Activated T-cell treated with anti-CD3 and anti-CD28 coated beads, Interleukin-2, amount 50 U/mL, for 48 hours (primary cell): ENCODE results near the gene PWP2.
"Not testable (repeated sequence)": the region's sequence is repeated elsewhere in the genome, so short reads cannot be mapped to it uniquely, and the experiment has no call there.

Source experiments
- DNase-seq, 2 experiments: peaks; one replicate each; pipeline ENCODE4 v3.0.0-alpha.2; 2020

Gene PWP2

GRCh38 chr21:44139787-44140551 lies 32.8 kb downstream of the PWP2 start:
- peak; percentile 13 for DNase-seq

GRCh38 chr21:44140552-44140932 lies 33.3 kb downstream of the PWP2 start:
- not testable (repeated sequence) for DNase-seq

DNA sequence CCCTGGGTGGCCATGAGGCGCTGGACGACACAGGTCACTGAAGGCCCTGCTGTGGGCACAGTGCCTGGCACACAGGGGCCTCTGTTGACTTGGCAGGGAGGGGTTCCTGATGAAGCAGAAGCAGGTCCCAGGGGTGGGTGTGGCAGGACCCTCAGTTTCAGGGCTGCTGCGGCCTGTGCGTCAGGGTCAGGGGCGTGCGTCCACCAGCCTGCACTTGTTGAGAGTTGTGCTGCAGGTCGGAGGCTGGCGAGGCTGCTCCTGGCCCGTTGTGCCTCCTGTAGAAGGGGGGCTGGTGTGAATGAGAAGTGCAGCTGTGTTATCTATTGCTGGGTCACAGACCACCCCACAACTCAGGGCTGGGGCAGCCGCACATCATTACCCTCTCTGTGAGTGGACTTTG lies 35.3 kb downstream of the PWP2 start:
- DNase-seq: peak in 1 of 2 experiments; percentile 23

- DNase-seq: peak; percentile 43 to 57
Observed at GRCh38 chr21:44143380-44143779, 36.2 kb downstream of the PWP2 start.

DNA sequence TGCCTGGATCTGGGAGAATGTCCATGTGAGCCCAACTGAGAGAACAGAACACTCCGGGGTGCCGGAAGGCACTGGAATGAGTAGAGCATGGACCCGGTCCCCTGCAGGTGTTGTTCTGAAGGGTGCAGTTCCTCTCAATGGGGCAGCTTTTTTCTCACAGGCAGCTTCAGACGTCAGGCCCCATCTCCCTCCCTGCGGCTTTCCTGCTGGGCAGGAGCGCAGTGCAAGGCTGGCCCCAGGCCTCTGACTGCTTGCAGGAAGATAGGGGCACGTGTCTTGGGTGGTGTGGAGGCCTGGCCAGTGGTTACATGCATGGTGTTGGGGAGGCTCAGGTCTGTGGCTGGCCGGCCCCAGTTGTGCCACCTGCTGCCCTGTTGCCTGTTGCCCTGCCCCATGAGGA lies 36.8 kb downstream of the PWP2 start:
- DNase-seq: peak in 1 of 2 experiments; percentile 34

DNA sequence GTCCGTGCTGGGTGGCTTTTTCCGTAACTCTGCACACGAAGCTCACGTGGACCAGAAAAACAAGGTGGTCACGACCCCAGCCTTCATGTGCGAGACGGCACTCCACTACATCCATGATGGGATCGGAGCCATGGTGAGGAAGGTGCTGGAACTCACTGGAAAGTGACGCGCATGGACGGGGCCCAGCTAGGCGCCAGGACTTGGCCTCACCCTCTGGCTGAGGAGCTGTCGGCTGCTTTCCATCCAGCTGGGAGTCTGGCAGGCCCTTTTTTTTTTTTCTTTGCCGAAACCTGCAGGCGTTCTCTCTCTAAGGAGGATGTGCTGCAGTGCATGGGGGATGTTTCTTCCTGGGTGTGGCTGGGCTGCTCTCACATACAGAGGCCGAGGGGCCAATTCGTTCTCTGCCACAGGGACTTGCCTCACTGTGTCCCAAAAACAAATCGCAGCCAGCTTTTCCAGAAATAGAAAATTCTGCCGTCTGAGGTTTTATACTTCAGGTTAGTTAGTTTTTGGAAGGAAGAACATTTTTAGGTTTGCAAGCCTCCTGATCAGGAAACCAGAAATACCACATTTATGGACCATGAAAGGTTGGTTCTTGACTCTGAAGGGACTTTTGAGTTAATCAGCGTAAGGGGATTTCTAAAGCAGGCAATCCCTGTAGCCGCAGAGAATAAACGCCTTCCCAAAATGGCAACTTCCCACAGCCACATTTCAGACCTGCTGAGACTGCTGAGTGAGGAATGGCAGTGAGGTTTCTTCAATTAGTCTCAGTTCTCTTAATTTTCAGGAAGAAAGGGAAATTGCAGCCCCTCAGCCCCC lies 37.8 kb downstream of the PWP2 start:
- not testable (repeated sequence) for DNase-seq

- not testable (repeated sequence) for DNase-seq
Observed at GRCh38 chr21:44145616-44146015, 38.4 kb downstream of the PWP2 start.

- DNase-seq: not testable (repeated sequence)
Observed at GRCh38 chr21:44147108-44147507, 39.9 kb downstream of the PWP2 start.

- DNase-seq: peak in 1 of 2 experiments; percentile 14
Observed at GRCh38 chr21:44150255-44150654, 43.1 kb downstream of the PWP2 start.

DNA sequence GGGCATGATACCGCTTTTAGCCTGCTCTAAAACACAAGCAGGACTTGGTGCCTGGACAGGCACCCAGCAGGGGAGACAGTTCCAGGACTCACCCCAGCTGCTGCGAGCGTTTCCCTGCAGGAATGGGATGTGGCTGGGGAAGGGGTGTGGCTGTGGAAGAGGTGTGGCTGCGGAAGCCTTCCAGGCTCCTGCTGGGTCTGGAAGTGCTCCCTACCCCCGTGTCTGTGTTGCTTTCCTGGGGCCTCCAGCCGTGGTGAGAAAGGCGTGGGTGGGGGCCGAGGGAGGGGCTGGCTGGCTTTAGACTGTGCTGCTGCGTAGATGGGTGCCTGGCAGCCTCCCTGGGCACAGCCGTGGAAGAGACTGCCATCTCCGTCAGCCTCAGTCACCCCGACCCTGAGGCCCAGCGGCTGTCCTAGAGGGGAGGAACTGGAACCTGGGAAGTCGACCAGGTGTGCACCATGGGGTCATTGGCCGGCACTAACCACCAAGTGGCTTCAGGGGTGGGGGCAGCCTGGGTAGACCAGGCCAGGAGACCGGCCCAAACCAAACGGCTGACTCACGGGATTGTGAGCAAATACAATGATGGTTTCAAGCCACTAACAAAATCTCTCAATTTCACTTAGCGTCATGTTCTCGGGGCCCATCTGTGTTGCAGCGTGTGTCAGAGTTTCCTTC lies 46.2 kb downstream of the PWP2 start:
- DNase-seq: peak; percentile 47 to 65

- peak; percentile 72 to 74 for DNase-seq
Observed at GRCh38 chr21:44153889-44154228, 46.7 kb downstream of the PWP2 start.

- DNase-seq: not testable (repeated sequence)
Observed at GRCh38 chr21:44154816-44155230, 47.6 kb downstream of the PWP2 start.

DNA sequence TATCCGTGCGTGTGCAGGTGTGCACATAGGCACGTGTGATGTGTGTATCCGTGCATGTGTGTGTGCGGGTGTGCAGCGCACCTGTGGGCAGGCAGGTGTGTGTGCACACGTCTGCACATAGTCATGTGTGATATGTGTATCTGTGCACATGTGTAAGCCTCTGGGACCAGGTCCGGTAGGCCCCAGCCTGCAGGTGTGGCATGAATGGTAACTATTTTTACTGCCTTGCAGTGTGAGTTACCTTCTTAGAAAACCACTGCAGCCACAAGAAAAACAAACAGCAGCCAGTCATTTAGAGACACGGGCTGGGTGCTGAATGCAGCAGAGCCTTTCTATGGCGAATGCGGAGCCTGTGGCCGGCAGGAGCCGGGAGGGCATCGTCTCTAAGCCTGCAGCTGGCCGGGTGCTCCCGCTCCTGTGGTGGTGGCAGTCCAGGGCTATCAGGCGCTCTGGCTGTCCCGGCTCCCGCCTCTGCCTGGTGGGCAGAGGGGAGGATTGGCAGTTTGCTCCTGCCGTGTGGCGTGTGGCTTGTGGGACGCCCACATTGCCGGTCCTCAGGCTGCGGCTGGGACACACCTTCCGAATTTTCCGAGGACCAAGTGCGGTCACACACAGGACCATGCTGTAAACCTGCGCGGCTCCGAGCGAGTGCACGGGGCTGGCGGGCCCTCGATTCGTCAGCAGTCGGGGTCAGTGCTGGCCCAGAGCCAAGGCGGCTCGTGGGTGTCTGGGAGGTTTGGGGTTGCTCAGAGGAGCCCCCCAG lies 48.2 kb downstream of the PWP2 start:
- DNase-seq: peak; percentile 76 to 81

- DNase-seq: not testable (repeated sequence)
Observed at GRCh38 chr21:44155994-44156380, 48.8 kb downstream of the PWP2 start.

- DNase-seq: peak; percentile 48
Observed at GRCh38 chr21:44157439-44158081, 50.4 kb downstream of the PWP2 start.

- peak; percentile 36 to 47 for DNase-seq
Observed at GRCh38 chr21:44158082-44158468, 50.9 kb downstream of the PWP2 start.

DNA sequence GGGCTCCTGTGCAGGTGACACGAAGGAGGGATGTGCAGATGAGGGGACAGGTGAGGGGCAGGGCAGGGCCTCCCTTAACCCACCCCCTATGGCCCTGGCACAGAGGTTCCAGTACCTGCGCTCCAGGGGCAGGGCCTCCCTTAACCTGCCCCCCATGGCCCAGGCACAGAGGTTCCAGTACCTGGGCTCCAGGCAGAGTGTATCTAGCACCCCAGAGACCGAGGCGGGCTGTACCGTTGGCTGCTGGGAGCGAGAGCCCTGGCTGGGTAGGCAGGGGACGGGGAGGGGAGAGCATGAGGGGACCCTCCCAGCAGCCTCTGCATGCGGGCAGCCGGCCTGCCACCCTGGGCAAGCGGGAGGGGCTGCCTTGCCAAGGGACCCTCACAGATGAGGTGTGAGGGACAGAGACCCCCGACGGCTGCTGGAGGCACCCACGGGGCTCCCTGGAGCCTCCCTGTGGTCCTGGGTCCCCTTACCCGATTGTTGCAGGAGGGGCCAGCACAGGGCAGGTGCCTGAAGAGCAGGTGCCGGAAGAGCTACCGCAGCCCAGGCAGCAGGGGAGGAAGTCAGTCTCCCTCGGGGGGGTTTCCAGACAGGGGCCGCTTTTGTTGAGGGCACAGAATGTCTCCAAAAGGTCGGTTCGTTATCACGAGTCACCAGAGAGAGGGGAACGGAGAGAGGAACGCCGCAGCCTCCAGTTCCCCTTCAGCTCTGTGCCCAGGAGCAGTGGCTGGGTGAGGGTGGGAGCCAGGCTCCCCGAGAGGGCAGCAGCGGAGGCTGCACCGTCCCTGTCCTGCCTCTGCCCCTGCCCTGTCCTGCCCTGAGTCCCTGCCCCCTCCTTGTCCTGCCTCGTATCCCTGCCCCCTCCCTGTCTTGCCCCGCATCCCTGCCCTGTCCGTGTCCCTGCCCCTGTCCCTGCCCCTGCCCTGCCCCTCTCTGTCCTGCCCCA lies 52.4 kb downstream of the PWP2 start:
- DNase-seq: peak; percentile 27 to 34

- DNase-seq: not testable (repeated sequence)
Observed at GRCh38 chr21:44160298-44160672, 53.1 kb downstream of the PWP2 start.

DNA sequence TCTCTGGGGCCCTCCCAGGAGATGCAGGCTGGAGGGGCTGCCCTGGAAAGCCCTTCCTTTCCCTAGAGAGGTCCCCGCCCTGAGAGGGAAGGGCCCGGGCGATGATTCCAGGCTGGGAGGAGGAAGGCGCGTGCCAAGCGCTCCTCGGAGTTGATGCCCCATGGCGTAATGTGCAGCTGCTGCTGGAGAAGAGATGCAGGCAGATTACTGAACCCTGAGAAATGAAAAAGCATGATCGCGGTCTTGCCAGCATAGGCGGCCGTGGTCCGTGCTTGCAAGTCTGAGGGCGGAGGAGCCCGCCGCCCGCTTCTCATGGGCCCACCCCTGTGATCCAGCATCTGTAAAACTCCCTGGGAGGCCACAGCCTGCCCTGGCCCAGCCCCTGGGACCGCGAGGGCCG lies 53.6 kb downstream of the PWP2 start:
- DNase-seq: not testable (repeated sequence)

DNA sequence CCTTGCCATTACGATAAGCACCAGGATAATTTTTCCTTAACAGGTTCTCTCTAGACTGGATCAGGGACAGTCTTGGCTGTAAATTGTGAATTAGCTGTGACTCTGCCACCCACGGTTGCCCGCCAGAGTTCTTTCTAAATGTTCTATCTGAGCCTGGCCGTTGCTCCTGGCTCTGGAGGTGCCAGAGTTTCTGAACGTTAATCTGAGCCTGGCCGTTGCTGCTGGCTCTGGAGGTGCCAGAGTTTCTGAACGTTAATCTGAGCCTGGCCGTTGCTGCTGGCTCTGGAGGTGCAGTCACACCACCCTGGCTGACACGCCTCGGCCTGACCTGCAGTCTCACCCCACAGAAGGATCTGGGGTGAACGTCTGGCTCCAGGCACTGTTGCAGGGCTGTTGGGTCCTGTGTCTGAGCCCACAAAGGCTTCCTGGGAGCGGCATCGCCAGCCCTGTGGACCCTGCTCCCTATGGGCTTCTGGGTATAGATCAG lies 56.0 kb downstream of the PWP2 start:
- peak in 1 of 2 experiments; percentile 7 for DNase-seq

- DNase-seq: not testable (repeated sequence)
Observed at GRCh38 chr21:44165933-44166332, 58.7 kb downstream of the PWP2 start.
